Smooth muscle cell (in vitro differentiated cells): ENCODE data around the gene ZNF365. TPM values are rescaled to one million over a fixed set of nuclear protein-coding genes. Genes with fewer than 3 reads are reported as not detected.

Source experiments
- DNase-seq: peaks from one replicate; lab custom pipeline; 2025; ENCODE audit not compliant: unreplicated experiment; lab: John Stamatoyannopoulos, UW
- H2AFZ ChIP-seq: fragments of 200-600 bp; sonication (generic); 2 replicates; pipeline ENCODE4 v1.6.0; 2016; ENCODE audit warnings: antibody characterized with exemption, low read depth, mild to moderate bottlenecking
- H3F3A ChIP-seq: fragments of 200-600 bp; sonication (generic); 2 replicates; pipeline ENCODE4 v1.6.0; 2017; ENCODE audit warnings: antibody characterized with exemption, low read depth
- H3K27ac ChIP-seq: fragments of 200-600 bp; sonication (generic); 2 replicates; pipeline ENCODE4 v1.5.1; 2016; ENCODE audit warnings: low read depth, mild to moderate bottlenecking
- H3K27me3 ChIP-seq: fragments of 200-600 bp; sonication (generic); 2 replicates; pipeline ENCODE4 v1.6.1; 2016; ENCODE audit warnings: low read depth, mild to moderate bottlenecking
- H3K36me3 ChIP-seq: fragments of 200-600 bp; sonication (generic); 2 replicates; pipeline ENCODE4 v1.5.1; 2016; ENCODE audit warnings: low read depth
- H3K4me1 ChIP-seq: fragments of 200-600 bp; sonication (generic); 2 replicates; pipeline ENCODE4 v1.5.1; 2016; ENCODE audit warnings: low read depth
- H3K4me2 ChIP-seq: fragments of 200-600 bp; sonication (generic); 2 replicates; pipeline ENCODE4 v1.6.0; 2016; ENCODE audit warnings: mild to moderate bottlenecking
- H3K4me3 ChIP-seq: fragments of 200-600 bp; sonication (generic); 2 replicates; pipeline ENCODE4 v1.5.1; 2016; ENCODE audit warnings: mild to moderate bottlenecking
- H3K79me2 ChIP-seq: fragments of 200-600 bp; sonication (generic); 2 replicates; pipeline ENCODE4 v1.6.0; 2016; ENCODE audit warnings: low read depth, mild to moderate bottlenecking
- H3K9ac ChIP-seq: fragments of 200-600 bp; sonication (generic); 2 replicates; pipeline ENCODE4 v1.6.0; 2016; ENCODE audit warnings: low read depth
- H3K9me3 ChIP-seq: fragments of 200-600 bp; sonication (generic); replicated peaks from 2 replicates; pipeline ENCODE4 v1.5.1; 2016; ENCODE audit warnings: low read depth
- H4K20me1 ChIP-seq: fragments of 200-600 bp; sonication (generic); 2 replicates; pipeline ENCODE4 v1.6.0; 2016; ENCODE audit warnings: low read depth
- WGBS: methylation state at CpG from one replicate; pipeline ENCODE4 v1.1.7; 2016; ENCODE audit warnings: low lambda C conversion rate; 5-methylcytosine and 5-hydroxymethylcytosine counted together
- polyA plus RNA-seq: library from polyadenylated mRNA; unstranded; fragments of >200 nt; fragmentation: Nextera tagmentation; extraction: Ambion mirVana; gene quantifications from 2 replicates; pipeline ENCODE4 v1.2.1, GENCODE V29; 2016
- total RNA-seq: library from RNA; depleted of rRNA; stranded (reverse); fragments of >200 nt; gene quantifications from 2 replicates; pipeline ENCODE4 v1.2.3, GENCODE V29; 2014
- TF ChIP-seq, protein P1 (sequence below): fragments of 200-600 bp; sonication (generic); IDR thresholded peaks from 2 replicates; pipeline ENCODE4 v1.5.1; 2017; ENCODE audit warnings: borderline replicate concordance, mild to moderate bottlenecking, antibody characterized with exemption; ENCODE audit not compliant: insufficient read depth, poor library complexity, severe bottlenecking

The ZNF365 gene
- total and polyA plus RNA-seq, 2 experiments from 2014 or later, result 2.0 to 3.7 TPM

DNA sequence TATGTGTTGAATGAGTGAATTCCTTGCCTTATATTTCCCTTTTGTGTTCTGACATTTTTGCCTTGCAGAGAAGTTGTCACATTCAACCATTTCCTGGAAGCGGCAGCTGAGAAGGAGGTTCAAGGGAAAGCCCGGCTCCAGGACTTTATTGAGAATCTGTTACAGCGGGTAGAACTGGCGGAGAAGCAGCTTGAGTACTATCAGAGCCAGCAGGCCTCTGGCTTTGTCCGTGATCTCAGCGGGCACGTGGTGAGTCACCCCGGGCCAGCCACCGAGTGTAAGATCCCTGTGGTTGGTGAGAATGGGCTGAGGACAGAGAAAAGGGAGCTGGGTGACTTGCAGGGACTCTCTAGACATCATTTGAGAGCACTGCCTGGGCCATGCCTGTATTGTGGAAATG is 14.2 kb downstream of the ZNF365 start:
- H3K9me3 ChIP-seq, result no peaks in the 10 kb centered on the region
- no peaks in the 10 kb centered on the region for H3F3A ChIP-seq
- no peaks in the 10 kb centered on the region for H3K4me1 ChIP-seq
- no peak for DNase-seq
- H4K20me1 ChIP-seq, result no peaks in the 10 kb centered on the region
- TF ChIP-seq, protein P1, sequence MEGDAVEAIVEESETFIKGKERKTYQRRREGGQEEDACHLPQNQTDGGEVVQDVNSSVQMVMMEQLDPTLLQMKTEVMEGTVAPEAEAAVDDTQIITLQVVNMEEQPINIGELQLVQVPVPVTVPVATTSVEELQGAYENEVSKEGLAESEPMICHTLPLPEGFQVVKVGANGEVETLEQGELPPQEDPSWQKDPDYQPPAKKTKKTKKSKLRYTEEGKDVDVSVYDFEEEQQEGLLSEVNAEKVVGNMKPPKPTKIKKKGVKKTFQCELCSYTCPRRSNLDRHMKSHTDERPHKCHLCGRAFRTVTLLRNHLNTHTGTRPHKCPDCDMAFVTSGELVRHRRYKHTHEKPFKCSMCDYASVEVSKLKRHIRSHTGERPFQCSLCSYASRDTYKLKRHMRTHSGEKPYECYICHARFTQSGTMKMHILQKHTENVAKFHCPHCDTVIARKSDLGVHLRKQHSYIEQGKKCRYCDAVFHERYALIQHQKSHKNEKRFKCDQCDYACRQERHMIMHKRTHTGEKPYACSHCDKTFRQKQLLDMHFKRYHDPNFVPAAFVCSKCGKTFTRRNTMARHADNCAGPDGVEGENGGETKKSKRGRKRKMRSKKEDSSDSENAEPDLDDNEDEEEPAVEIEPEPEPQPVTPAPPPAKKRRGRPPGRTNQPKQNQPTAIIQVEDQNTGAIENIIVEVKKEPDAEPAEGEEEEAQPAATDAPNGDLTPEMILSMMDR, result no peak
- H3K4me2 ChIP-seq, result no peak overlapping the region
- no peak overlapping the region for H3K9ac ChIP-seq
- H3K4me3 ChIP-seq, result no peak overlapping the region
- no peaks in the 10 kb centered on the region for H3K27me3 ChIP-seq
- WGBS, result 54% methylated on average over 9 of the region's 9 CpGs
- H3K36me3 ChIP-seq, result no peaks in the 10 kb centered on the region
- no peak overlapping the region for H2AFZ ChIP-seq
- peak overlapping the region; percentile 2 for H3K27ac ChIP-seq
- no peaks in the 10 kb centered on the region for H3K79me2 ChIP-seq

DNA sequence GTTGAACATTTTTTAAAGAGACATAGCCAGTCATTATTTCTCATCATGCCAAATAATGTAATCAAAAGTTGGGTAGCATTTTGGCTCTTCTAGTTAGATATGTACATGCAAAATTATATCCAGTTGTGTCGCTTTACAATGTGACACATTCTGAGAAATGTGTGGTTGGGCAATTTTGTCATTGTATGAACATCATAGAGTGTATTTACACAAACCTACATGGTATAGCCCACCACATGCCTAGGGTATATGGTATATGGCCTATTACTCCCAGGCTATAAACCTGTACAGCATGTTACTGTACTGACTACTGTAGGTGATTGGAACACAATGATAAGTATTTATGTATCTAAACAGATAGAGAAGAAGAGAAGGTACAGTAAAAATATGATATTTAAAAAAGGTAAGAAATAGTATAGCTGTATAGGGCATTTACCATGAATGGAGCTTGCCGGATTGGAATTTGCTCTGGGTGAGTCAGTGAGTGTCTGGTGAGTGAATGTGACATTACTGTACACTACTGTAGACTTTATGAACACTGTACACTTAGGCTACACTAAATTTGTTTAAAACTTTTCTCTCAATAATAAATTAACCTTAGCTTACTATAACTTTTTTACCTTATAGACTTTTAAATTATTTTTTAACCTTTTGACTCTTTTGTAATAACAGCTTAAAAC is 16.5 kb downstream of the ZNF365 start:
- no peak overlapping the region for H3K4me3 ChIP-seq
- H3K27me3 ChIP-seq, result no peaks in the 10 kb centered on the region
- DNase-seq, result no peak
- H2AFZ ChIP-seq, result no peak overlapping the region
- WGBS, result 55% methylated on average over 2 of the region's 2 CpGs
- H3K27ac ChIP-seq, result peak overlapping the region; percentile 64
- H4K20me1 ChIP-seq, result no peaks in the 10 kb centered on the region
- no peaks in the 10 kb centered on the region for H3K9me3 ChIP-seq
- H3K4me2 ChIP-seq, result peak overlapping the region; percentile 23
- H3K4me1 ChIP-seq, result no peaks in the 10 kb centered on the region
- H3K36me3 ChIP-seq, result no peaks in the 10 kb centered on the region
- TF ChIP-seq, protein P1, result no peak
- no peaks in the 10 kb centered on the region for H3K79me2 ChIP-seq
- no peaks in the 10 kb centered on the region for H3F3A ChIP-seq
- no peak overlapping the region for H3K9ac ChIP-seq

DNA sequence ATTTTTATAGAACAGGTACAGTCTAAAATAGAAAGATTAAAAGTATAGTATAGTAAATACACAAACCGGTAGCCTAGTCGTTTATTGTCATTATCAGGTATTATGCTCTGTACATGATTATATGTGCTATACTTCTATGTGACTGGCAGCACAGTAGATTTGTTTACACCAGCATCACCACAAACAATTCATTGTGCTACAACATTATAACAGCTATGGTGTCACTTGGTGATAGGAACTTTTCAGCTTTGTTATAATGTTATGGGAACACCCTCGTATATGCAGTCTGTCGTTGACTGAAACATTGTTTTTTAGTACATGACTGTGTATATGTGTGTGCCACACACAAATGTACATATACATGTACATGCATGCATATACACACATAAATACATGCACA is 19.1 kb downstream of the ZNF365 start:
- no peak overlapping the region for H3K9ac ChIP-seq
- no peak overlapping the region for H3K27ac ChIP-seq
- WGBS, result 95% methylated on average over 4 of the region's 4 CpGs
- H3K79me2 ChIP-seq, result no peaks in the 10 kb centered on the region
- no peaks in the 10 kb centered on the region for H3K9me3 ChIP-seq
- H3K36me3 ChIP-seq, result no peaks in the 10 kb centered on the region
- H3K4me3 ChIP-seq, result no peak overlapping the region
- H3F3A ChIP-seq, result no peaks in the 10 kb centered on the region
- H3K27me3 ChIP-seq, result no peaks in the 10 kb centered on the region
- H3K4me2 ChIP-seq, result no peak overlapping the region
- no peak for DNase-seq
- H2AFZ ChIP-seq, result no peak overlapping the region
- TF ChIP-seq, protein P1, result no peak
- H4K20me1 ChIP-seq, result no peaks in the 10 kb centered on the region
- H3K4me1 ChIP-seq, result no peaks in the 10 kb centered on the region

DNA sequence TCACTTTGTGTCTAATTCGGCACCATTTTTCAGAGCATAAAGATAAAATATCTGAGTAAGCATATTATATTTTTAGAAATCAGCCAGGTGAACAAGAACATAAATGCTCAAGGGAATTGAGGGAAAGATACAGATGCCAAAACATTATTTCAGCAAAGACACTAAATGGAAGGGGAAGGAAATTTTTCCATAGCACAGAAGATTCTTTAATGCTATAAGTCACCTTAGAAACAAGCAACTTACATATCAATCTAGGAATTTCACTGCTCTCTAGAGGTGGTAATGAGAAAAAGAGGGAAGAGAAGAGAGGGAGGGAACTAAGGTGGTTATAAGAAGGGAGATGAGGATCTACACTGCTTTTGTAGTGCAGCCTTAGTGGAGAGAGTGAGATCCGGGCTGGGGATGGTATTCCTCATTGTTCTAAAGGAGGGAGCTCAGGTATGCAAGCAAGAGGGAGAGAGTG is 20.4 kb downstream of the ZNF365 start:
- Histone ChIP-seq H3F3A (no peaks in the 10 kb centered on the region), H3K9ac (no peak overlapping the region), H3K4me2 (no peak overlapping the region), H4K20me1 (no peaks in the 10 kb centered on the region), H3K9me3 (no peaks in the 10 kb centered on the region), H3K4me3 (no peak overlapping the region), H3K4me1 (no peaks in the 10 kb centered on the region), H3K36me3 (no peaks in the 10 kb centered on the region), H3K79me2 (no peaks in the 10 kb centered on the region), H3K27ac (no peak overlapping the region), H2AFZ (no peak overlapping the region), H3K27me3 (no peaks in the 10 kb centered on the region)
- WGBS, result 65% methylated on average over 2 of the region's 2 CpGs
- no peak for DNase-seq
- TF ChIP-seq, protein P1, result no peak
